HepG2 (cell line): ENCODE results near the gene NCOA6. TPM values are rescaled to one million over a fixed set of nuclear protein-coding genes. Genes with fewer than 3 reads are reported as not detected.

Source experiments
- CCDC6 ChIP-seq: sonication (generic); formaldehyde crosslinking; IDR thresholded peaks from 2 replicates; pipeline ENCODE4 v1.8.1; 2022; ENCODE audit warnings: mild to moderate bottlenecking, missing genetic modification reagents, moderate library complexity
- GABPA ChIP-seq, 2 experiments: IDR thresholded peaks; 2 replicates each; pipeline ENCODE4 v1.6.1; 2011 to 2016; ENCODE audit warnings: low read depth in 2 of 2, low read length in 1 of 2, missing biosample characterization in 1 of 2, missing genetic modification characterization in 1 of 2
- GTF3A ChIP-seq: sonication (generic); formaldehyde crosslinking; conservative IDR thresholded peaks from 2 replicates; pipeline ENCODE4 v1.4.0; 2020; ENCODE audit warnings: mild to moderate bottlenecking, missing genetic modification reagents
- MAX ChIP-seq: IDR thresholded peaks from 2 replicates; pipeline ENCODE4 v1.6.1; 2012; ENCODE audit warnings: inconsistent platforms
- NPAS2 ChIP-seq: sonication (generic); formaldehyde crosslinking; IDR thresholded peaks from 2 replicates; pipeline ENCODE4 v1.8.0; 2022; ENCODE audit warnings: mild to moderate bottlenecking, missing genetic modification reagents, borderline replicate concordance
- PRPF4 ChIP-seq: fragments of 200-400 bp; formaldehyde crosslinking; IDR thresholded peaks from 2 replicates; pipeline ENCODE4 v1.6.1; 2016; ENCODE audit warnings: low read length, low read depth; ENCODE audit not compliant: poor library complexity, severe bottlenecking
- RBFOX2 ChIP-seq: fragments of 200-400 bp; formaldehyde crosslinking; IDR thresholded peaks from 2 replicates; pipeline ENCODE4 v1.6.1; 2017; ENCODE audit warnings: low read depth, mild to moderate bottlenecking, low read length
- RFXANK ChIP-seq: IDR thresholded peaks from 2 replicates; pipeline ENCODE4 v1.6.1; 2016
- SOX6 ChIP-seq, 2 experiments: fragments of 450-650 bp in 1 of 2; sonication (generic) in 1 of 2; formaldehyde crosslinking in 1 of 2; IDR thresholded peaks; 2 replicates each; pipeline versions ENCODE4 v1.4.0 to v1.6.1; 2017 to 2020; ENCODE audit warnings: antibody characterized with exemption in 1 of 2, mild to moderate bottlenecking in 1 of 2, missing genetic modification reagents in 1 of 2
- TSC22D2 ChIP-seq: sonication (generic); formaldehyde crosslinking; IDR thresholded peaks from 2 replicates; pipeline ENCODE4 v1.5.1; 2020; ENCODE audit warnings: missing genetic modification reagents, mild to moderate bottlenecking, borderline replicate concordance
- YEATS4 ChIP-seq: sonication (generic); formaldehyde crosslinking; IDR thresholded peaks from 2 replicates; pipeline ENCODE4 v1.4.0; 2020; ENCODE audit warnings: missing genetic modification reagents, borderline replicate concordance
- ZBTB10 ChIP-seq: sonication (generic); formaldehyde crosslinking; IDR thresholded peaks from 2 replicates; pipeline ENCODE4 v1.4.0; 2020; ENCODE audit warnings: missing genetic modification reagents, borderline replicate concordance
- ZNF460 ChIP-seq: sonication (generic); formaldehyde crosslinking; IDR thresholded peaks from 2 replicates; pipeline ENCODE4 v1.5.1; 2020; ENCODE audit warnings: missing genetic modification reagents, mild to moderate bottlenecking, borderline replicate concordance
- ZNF713 ChIP-seq: sonication (generic); formaldehyde crosslinking; IDR thresholded peaks from 2 replicates; pipeline ENCODE4 v1.4.0; 2020; ENCODE audit warnings: mild to moderate bottlenecking, missing genetic modification reagents
- ZNF75D ChIP-seq: sonication (generic); formaldehyde crosslinking; IDR thresholded peaks from 2 replicates; pipeline ENCODE4 v1.8.1; 2023; ENCODE audit warnings: missing genetic modification reagents, mild to moderate bottlenecking, borderline replicate concordance
- ZNF83 ChIP-seq: sonication (generic); formaldehyde crosslinking; IDR thresholded peaks from 2 replicates; pipeline ENCODE4 v1.4.0; 2020; ENCODE audit warnings: missing genetic modification reagents, mild to moderate bottlenecking, borderline replicate concordance
- polyA plus RNA-seq, 8 experiments: library from polyadenylated mRNA; depleted of rRNA in 3 of 8; stranded (reverse) in 7 of 8; unstranded in 1 of 8; fragments of >200 nt; fragmentation: Illumina TruSeq in 4 of 8; extraction: Trizol in 4 of 8; gene quantifications; 2 replicates each; pipeline versions ENCODE4 v1.2.1 to v1.2.3, GENCODE V29; 2011 to 2016; ENCODE audit warnings: low read depth in 4 of 8, missing spikeins in 1 of 8, mixed read lengths in 1 of 8; ENCODE audit not compliant: insufficient read depth in 1 of 8
- total RNA-seq, 5 experiments: library from RNA; depleted of rRNA; stranded (reverse); fragments of >200 nt; fragmentation: Illumina TruSeq; extraction: Trizol; gene quantifications; 2 replicates each; pipeline ENCODE4 v1.2.3, GENCODE V29; 2016; ENCODE audit warnings: low read depth in 1 of 5
- TF ChIP-seq, protein P1 (sequence below): IDR thresholded peaks from 2 replicates; pipeline ENCODE4 v1.6.1; 2016; ENCODE audit warnings: missing compliant biosample characterization, missing genetic modification reagents, borderline replicate concordance
- TF ChIP-seq, protein P2 (sequence below): sonication (generic); formaldehyde crosslinking; IDR thresholded peaks from 2 replicates; pipeline ENCODE4 v1.8.1; 2023; ENCODE audit warnings: mild to moderate bottlenecking, missing genetic modification reagents

Gene NCOA6
- total and polyA plus RNA-seq, 2 of the 13 experiments (the other 11 are each of a cell fraction or from before 2014, with no cell fraction given): 11.2 to 29.3 TPM

GRCh38 chr20:34706912-34707784, 118.3 kb downstream of the NCOA6 start (continued):
- TF ChIP-seq, protein P1, sequence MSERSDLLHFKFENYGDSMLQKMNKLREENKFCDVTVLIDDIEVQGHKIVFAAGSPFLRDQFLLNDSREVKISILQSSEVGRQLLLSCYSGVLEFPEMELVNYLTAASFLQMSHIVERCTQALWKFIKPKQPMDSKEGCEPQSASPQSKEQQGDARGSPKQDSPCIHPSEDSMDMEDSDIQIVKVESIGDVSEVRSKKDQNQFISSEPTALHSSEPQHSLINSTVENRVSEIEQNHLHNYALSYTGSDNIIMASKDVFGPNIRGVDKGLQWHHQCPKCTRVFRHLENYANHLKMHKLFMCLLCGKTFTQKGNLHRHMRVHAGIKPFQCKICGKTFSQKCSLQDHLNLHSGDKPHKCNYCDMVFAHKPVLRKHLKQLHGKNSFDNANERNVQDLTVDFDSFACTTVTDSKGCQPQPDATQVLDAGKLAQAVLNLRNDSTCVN (CRISPR knock-in tag): 0 out of 2 replicates have a peak, but pooled peaks have one; percentile 36
- TF ChIP-seq, protein P2, sequence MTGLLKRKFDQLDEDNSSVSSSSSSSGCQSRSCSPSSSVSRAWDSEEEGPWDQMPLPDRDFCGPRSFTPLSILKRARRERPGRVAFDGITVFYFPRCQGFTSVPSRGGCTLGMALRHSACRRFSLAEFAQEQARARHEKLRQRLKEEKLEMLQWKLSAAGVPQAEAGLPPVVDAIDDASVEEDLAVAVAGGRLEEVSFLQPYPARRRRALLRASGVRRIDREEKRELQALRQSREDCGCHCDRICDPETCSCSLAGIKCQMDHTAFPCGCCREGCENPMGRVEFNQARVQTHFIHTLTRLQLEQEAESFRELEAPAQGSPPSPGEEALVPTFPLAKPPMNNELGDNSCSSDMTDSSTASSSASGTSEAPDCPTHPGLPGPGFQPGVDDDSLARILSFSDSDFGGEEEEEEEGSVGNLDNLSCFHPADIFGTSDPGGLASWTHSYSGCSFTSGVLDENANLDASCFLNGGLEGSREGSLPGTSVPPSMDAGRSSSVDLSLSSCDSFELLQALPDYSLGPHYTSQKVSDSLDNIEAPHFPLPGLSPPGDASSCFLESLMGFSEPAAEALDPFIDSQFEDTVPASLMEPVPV (CRISPR knock-in tag): no peak
- TF ChIP-seq PRPF4: no peak
- no peak for TF ChIP-seq ZNF713
- TF ChIP-seq RBFOX2: peak; percentile 57
- TF ChIP-seq SOX6 (IDR thresholded peaks at IDR 0.05): no peak
- TF ChIP-seq SOX6 (CRISPR knock-in tag; IDR thresholded peaks at IDR 0.05): peak; percentile 81
- TF ChIP-seq TSC22D2: 0 out of 2 replicates have a peak, but pooled peaks have one; percentile 32
- peak; percentile 55; the same call in 1 of the 2 replicates for TF ChIP-seq RFXANK (CRISPR knock-in tag)
- peak; percentile 49; the same call in 1 of the 2 replicates for TF ChIP-seq CCDC6 (CRISPR knock-in tag)
- TF ChIP-seq MAX: peak; percentile 63
- TF ChIP-seq ZNF75D (CRISPR knock-in tag): no peak
- TF ChIP-seq YEATS4 (CRISPR knock-in tag): peak; percentile 80; the same call in 1 of the 2 replicates
- no peak for TF ChIP-seq NPAS2 (CRISPR knock-in tag)
- no peak for TF ChIP-seq ZNF460
- TF ChIP-seq GTF3A (CRISPR knock-in tag): no peak
- no peak for TF ChIP-seq GABPA (IDR thresholded peaks at IDR 0.05; ENCODE audit: low read depth, low read length)
- TF ChIP-seq GABPA (CRISPR knock-in tag; IDR thresholded peaks at IDR 0.05; ENCODE audit: low read depth): peak; percentile 14; the same call in 1 of the 2 replicates
- 0 out of 2 replicates have a peak, but pooled peaks have one; percentile 57 for TF ChIP-seq ZBTB10 (CRISPR knock-in tag)
- TF ChIP-seq ZNF83 (CRISPR knock-in tag): no peak
